Pancreas (tissue), 10 donors: Measurements from ENCODE around the gene UBB. TPM values are rescaled to one million over a fixed set of nuclear protein-coding genes. Genes with fewer than 3 reads are reported as not detected.

ENCODE experiments used
- ATAC-seq, 4 donors: fragments of 200-7000 bp; cut with Tn5 transposase; one replicate each; pipeline versions ENCODE4 v1.8.0 to v1.9.1; 2020; ENCODE audit warnings: mild to moderate bottlenecking in 4 of 4, moderate library complexity in 4 of 4
- DNase-seq, 6 donors: peaks; one replicate each; pipeline ENCODE4 v3.0.0-alpha.2; 2020
- FAIRE-seq: peaks from 2 replicates; lab custom pipeline; 2012; peaks lifted over from hg19 to GRCh38; lab: Jason Lieb, UNC
- H3K27ac ChIP-seq, 4 donors: fragments of 200-600 bp; sonication (generic); 1 replicate in 3 of 4; 2 replicates in 1 of 4; pipeline versions ENCODE4 v1.5.0 to v1.8.0; 2020
- H3K27me3 ChIP-seq, 4 donors: fragments of 200-600 bp; one replicate each; pipeline ENCODE4 v1.8.0; 2021
- H3K36me3 ChIP-seq, 3 donors: fragments of 200-600 bp; sonication (generic) in 1 of 3; one replicate each; pipeline versions ENCODE4 v1.5.0 to v1.8.0; 2020 to 2021
- H3K4me1 ChIP-seq, 3 donors: fragments of 200-600 bp; one replicate each; pipeline ENCODE4 v1.8.0; 2021
- H3K4me3 ChIP-seq, 4 donors: fragments of 200-600 bp; sonication (generic) in 2 of 4; one replicate each; pipeline versions ENCODE4 v1.5.0 to v1.8.0; 2020 to 2021
- H3K9me3 ChIP-seq, 4 donors: fragments of 200-600 bp; one replicate each; pipeline ENCODE4 v1.8.0; 2021
- WGBS, 2 donors: extraction: QIAGEN DNeasy Blood & Tissue Kit; methylation state at CpG; one replicate each; pipeline ENCODE4 v1.1.7; 2013; 5-methylcytosine and 5-hydroxymethylcytosine counted together
- intact Hi-C, 3 donors: fragments of 100-400 bp; cut with DNase I; formaldehyde crosslinking; loops; one replicate each; pipeline versions ENCODE4 v1.11.1 to v1.14.2; 2022
- polyA plus RNA-seq, 2 donors: library from polyadenylated mRNA; stranded (reverse); fragments of 200-250 nt; gene quantifications; one replicate each; pipeline ENCODE4 v1.2.3, GENCODE V29; 2013
- total RNA-seq, 6 donors: library from RNA; stranded (reverse); fragmentation: NEBNext Ultra II Directional in 4 of 6; extraction: Animal tissue kit (Norgen Biotek cat#: 25700) in 4 of 6; gene quantifications; one replicate each; pipeline versions ENCODE4 v1.2.1 to v1.2.4, GENCODE V29; 2021 to 2023
- TF ChIP-seq, protein P1 (sequence below), 4 donors: fragments of 200-600 bp; sonication (generic) in 3 of 4; IDR thresholded peaks; one replicate each; pipeline versions ENCODE4 v1.5.0 to v1.8.0; 2021; ENCODE audit warnings: antibody characterized with exemption in 4 of 4
- donor health status: healthy with polysubstance abuse.
- donor health status: DM: no; HTN: no; CAD: no; lungs with moderate emphysema.
- donor health status: DM: no; HTN: no; CAD: no.
- donor health status: control.
- donor health status: control.
- donor health status: Bipolar disorder and iron deficiency.
- donor health status: DM: yes; HTN: yes; CAD: no.
- donor health status: DM: no; HTN: no; CAD: no.
- donor health status: DM: no; HTN: no; CAD: no.
- donor health status: DM: yes; HTN: yes; CAD: no.

UBB gene
- 100 to 1,000 TPM; 479 to 972 (median 684) TPM for total RNA-seq
- 100 to 1,000 TPM; 321 to 937 TPM for polyA plus RNA-seq

DNA sequence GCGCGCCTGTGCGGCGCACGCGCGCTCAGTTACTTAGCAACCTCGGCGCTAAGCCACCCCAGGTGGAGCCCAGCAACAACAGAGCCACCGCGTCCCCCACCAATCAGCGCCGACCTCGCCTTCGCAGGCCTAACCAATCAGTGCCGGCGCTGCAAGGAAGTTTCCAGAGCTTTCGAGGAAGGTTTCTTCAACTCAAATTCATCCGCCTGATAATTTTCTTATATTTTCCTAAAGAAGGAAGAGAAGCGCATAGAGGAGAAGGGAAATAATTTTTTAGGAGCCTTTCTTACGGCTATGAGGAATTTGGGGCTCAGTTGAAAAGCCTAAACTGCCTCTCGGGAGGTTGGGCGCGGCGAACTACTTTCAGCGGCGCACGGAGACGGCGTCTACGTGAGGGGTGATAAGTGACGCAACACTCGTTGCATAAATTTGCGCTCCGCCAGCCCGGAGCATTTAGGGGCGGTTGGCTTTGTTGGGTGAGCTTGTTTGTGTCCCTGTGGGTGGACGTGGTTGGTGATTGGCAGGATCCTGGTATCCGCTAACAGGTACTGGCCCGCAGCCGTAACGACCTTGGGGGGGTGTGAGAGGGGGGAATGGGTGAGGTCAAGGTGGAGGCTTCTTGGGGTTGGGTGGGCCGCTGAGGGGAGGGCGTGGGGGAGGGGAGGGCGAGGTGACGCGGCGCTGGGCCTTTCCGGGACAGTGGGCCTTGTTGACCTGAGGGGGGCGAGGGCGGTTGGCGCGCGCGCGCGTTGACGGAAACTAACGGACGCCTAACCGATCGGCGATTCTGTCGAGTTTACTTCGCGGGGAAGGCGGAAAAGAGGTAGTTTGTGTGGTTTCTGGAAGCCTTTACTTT lies at the start of gene UBB:
UBB (plus strand) TSS at position 452 of the 856 bp plus-strand sequence. CDS start 817 bp downstream, outside the sequence.
- peak; percentile 85 to 94 (median 93) for ATAC-seq
- DNase-seq, result peak; percentile 94 to 98 (median 97)
- TF ChIP-seq, protein P1, sequence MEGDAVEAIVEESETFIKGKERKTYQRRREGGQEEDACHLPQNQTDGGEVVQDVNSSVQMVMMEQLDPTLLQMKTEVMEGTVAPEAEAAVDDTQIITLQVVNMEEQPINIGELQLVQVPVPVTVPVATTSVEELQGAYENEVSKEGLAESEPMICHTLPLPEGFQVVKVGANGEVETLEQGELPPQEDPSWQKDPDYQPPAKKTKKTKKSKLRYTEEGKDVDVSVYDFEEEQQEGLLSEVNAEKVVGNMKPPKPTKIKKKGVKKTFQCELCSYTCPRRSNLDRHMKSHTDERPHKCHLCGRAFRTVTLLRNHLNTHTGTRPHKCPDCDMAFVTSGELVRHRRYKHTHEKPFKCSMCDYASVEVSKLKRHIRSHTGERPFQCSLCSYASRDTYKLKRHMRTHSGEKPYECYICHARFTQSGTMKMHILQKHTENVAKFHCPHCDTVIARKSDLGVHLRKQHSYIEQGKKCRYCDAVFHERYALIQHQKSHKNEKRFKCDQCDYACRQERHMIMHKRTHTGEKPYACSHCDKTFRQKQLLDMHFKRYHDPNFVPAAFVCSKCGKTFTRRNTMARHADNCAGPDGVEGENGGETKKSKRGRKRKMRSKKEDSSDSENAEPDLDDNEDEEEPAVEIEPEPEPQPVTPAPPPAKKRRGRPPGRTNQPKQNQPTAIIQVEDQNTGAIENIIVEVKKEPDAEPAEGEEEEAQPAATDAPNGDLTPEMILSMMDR (IDR thresholded peaks at IDR 0.05), result no peak
- peak; percentile 67 for FAIRE-seq
- Histone ChIP-seq H3K4me1 (peaks cover 24 to 38% (median 36%) of the 10 kb centered on the region in 3 donors), H3K9me3 (no peaks in the 10 kb centered on the region), H3K4me3 (peak within 1 kb of the TSS; percentile 27 to 61 (median 43)), H3K27me3 (no peaks in the 10 kb centered on the region), H3K36me3 (peaks cover 0 to 8% (median 0%) of the 10 kb centered on the region in 3 donors), H3K27ac (peak within 1 kb of the TSS; percentile 94 to 100 (median 97))
- intact Hi-C loops, result no loop called here
- whole genome bisulfite sequencing, 2 donors, result 0 to 1% methylated on average over 66 to 67 of the region's 67 CpGs

DNA sequence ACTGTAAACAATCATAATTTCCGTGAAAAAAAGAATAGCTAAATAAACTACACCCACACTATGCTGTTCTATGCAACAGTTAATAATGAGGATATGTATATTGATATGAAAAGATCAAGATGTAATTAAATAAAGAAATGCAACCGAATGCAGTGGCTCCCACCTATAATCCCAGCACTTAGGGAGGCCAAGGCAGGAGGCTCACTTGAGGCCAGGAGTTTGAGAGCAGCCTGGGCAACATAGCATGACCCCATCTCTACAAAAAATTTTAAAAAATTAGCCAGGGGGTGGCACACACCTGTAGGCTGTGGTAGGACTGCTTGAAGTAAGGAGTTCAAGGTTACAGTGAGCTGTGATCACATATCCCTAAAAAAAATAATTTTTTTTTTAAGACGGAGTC lies 42.5 kb upstream of the UBB start:
- Histone ChIP-seq H3K4me1 (no peaks in the 10 kb centered on the region), H3K4me3 (no peak overlapping the region), H3K9me3 (no peaks in the 10 kb centered on the region), H3K36me3 (no peaks in the 10 kb centered on the region), H3K27me3 (no peaks in the 10 kb centered on the region), H3K27ac (no peak overlapping the region)
- DNase-seq (no peak), ATAC-seq (no peak), FAIRE-seq (no peak)
- intact Hi-C loops, result no loop called here
- 86 to 94% methylated on average over 3 of the region's 3 CpGs for WGBS, 2 donors
- TF ChIP-seq, protein P1 (IDR thresholded peaks at IDR 0.05), result no peak

DNA sequence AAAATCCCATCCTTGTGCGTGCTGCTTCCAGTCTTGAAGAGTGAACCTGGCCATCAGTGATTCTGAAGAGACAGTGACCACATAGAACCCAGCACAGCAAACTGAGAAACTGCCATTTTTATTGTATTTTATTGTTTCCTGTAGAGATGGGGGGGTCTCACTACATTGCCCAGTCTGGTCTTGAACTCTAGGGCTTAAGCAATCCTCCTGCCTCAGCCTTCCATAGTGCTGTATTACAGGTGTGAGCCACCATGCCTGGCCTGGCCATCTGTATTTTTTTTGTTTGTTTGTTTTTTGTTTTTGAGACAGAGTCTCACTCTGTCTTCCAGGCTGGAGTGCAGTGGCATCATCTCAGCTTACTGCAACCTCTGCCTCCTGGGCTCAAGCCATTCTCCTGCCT lies 41.5 kb upstream of the UBB start:
- no peak overlapping the region for H3K27ac ChIP-seq
- H3K4me1 ChIP-seq, result no peaks in the 10 kb centered on the region
- ATAC-seq (no peak), FAIRE-seq (no peak), DNase-seq (no peak)
- no peaks in the 10 kb centered on the region for H3K36me3 ChIP-seq
- H3K27me3 ChIP-seq, result no peaks in the 10 kb centered on the region
- WGBS, 2 donors, result 98 to 100% methylated on average over 1 of the region's 1 CpG
- TF ChIP-seq, protein P1 (IDR thresholded peaks at IDR 0.05), result no peak
- no peak overlapping the region for H3K4me3 ChIP-seq
- no peaks in the 10 kb centered on the region for H3K9me3 ChIP-seq
- intact Hi-C loops, result no loop called here

DNA sequence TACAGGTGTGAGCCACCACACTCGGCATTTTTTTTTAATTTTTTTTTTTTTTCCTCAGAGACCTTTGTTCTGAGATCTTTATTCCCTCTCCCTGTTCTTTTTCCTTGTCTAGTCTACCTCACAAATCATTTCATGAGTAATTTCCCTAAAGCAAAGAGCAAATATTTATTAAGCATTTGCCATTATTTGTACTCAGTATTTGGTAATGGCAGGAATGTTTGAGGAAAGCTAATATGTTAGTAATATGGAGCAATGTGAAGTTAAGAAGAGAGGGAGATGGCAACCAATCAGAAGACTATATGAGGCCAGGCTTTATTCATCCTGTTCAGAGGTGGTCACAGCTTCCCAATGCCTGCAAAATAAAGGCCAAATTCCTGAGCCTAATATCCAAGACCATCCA lies 40.9 kb upstream of the UBB start:
- Histone ChIP-seq H3K4me1 (no peaks in the 10 kb centered on the region), H3K4me3 (no peak overlapping the region), H3K27ac (no peak overlapping the region), H3K36me3 (no peaks in the 10 kb centered on the region), H3K9me3 (no peaks in the 10 kb centered on the region), H3K27me3 (no peaks in the 10 kb centered on the region)
- no peak for DNase-seq
- peak in 2 of 4 donors; percentile 38 to 77 for ATAC-seq
- intact Hi-C loops, result no loop called here
- 62 to 94% methylated on average over 1 of the region's 1 CpG for WGBS, 2 donors
- FAIRE-seq, result no peak
- TF ChIP-seq, protein P1 (IDR thresholded peaks at IDR 0.05), result no peak

DNA sequence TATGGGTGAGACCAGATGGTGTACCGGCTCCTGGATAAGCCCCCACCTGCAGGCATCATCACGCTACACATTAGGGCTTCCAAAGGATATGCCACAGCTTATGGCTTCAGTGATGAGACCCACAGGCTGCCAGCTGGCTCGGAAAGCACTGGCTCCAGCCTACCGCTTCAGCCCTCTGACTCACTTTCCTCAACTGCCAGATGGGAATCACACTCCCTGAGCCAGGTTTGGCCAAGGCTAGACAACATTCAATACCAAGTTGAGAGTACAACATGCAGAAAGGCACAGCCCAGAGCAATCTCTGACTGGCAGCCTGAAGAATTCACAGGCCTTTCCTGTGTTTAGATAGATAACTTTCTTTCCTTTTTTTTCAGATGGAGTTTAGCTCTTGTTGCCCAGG lies 37.9 kb upstream of the UBB start:
- intact Hi-C loops, result no loop called here
- DNase-seq, result no peak

More for the DNA sequence above, 37.9 kb upstream of the UBB start:
- H3K27ac ChIP-seq, result no peak overlapping the region
- 95 to 100% methylated on average over 4 of the region's 4 CpGs for WGBS, 2 donors
- no peak overlapping the region for H3K4me3 ChIP-seq
- H3K9me3 ChIP-seq, result no peaks in the 10 kb centered on the region
- no peaks in the 10 kb centered on the region for H3K4me1 ChIP-seq
- FAIRE-seq (no peak), ATAC-seq (no peak)
- no peaks in the 10 kb centered on the region for H3K36me3 ChIP-seq
- TF ChIP-seq, protein P1 (IDR thresholded peaks at IDR 0.05), result no peak
- no peaks in the 10 kb centered on the region for H3K27me3 ChIP-seq
